Measurements from ENCODE around the gene EXOSC7. TPM values are rescaled to one million over a fixed set of nuclear protein-coding genes. Genes with fewer than 3 reads are reported as not detected.

EXOSC7 gene
- total and polyA plus RNA-seq, 4 donors, result 15.5 to 27.2 (median 21.7) TPM

- Histone ChIP-seq H3K9me3 (ENCODE audit: control insufficient read depth in 4 of 4, low read length in 3 of 4) (no peaks in the 10 kb centered on the region), H3K4me1 (ENCODE audit: control insufficient read depth in 4 of 4, insufficient read depth in 4 of 4, low read length in 3 of 4) (peaks cover 12 to 29% (median 22%) of the 10 kb centered on the region in 4 donors), H3K36me3 (ENCODE audit: control insufficient read depth in 4 of 4, insufficient read depth in 3 of 4, low read depth in 1 of 4, low read length in 3 of 4) (peaks cover 8 to 20% (median 15%) of the 10 kb centered on the region in 4 donors), H3K27ac (ENCODE audit: low read depth in 1 of 2, low read length in 2 of 2) (no peak overlapping the region), H3K9ac (ENCODE audit: low read depth in 1 of 2, low read length in 2 of 2) (no peak overlapping the region), H3K4me3 (ENCODE audit: low read depth in 1 of 3, low read length in 3 of 3) (no peak overlapping the region), H3K27me3 (ENCODE audit: control insufficient read depth in 4 of 4, insufficient read depth in 4 of 4, low read length in 3 of 4) (no peaks in the 10 kb centered on the region)
- TF ChIP-seq SP1 (IDR thresholded peaks at IDR 0.05) (no peak), YY1 (IDR thresholded peaks at IDR 0.05) (peak; percentile 25), EGR1 (IDR thresholded peaks at IDR 0.05; ENCODE audit: low read depth in 2 of 2) (no peak)
- DNase-seq (ENCODE audit: low spot score), result no peak
- 59% methylated on average over 2 of the region's 2 CpGs for WGBS
Measured at GRCh38 chr3:44999782-45000181, 23.7 kb downstream of the EXOSC7 start.

GRCh38 chr3:45000823-45001222 lies 24.8 kb downstream of the EXOSC7 start:
- Histone ChIP-seq H3K9ac (ENCODE audit: low read depth in 1 of 2, low read length in 2 of 2) (no peak overlapping the region), H3K4me1 (ENCODE audit: control insufficient read depth in 4 of 4, insufficient read depth in 4 of 4, low read length in 3 of 4) (peaks cover 8 to 19% (median 13%) of the 10 kb centered on the region in 4 donors), H3K36me3 (ENCODE audit: control insufficient read depth in 4 of 4, insufficient read depth in 3 of 4, low read depth in 1 of 4, low read length in 3 of 4) (peaks cover 8 to 28% (median 16%) of the 10 kb centered on the region in 4 donors), H3K27me3 (ENCODE audit: control insufficient read depth in 4 of 4, insufficient read depth in 4 of 4, low read length in 3 of 4) (no peaks in the 10 kb centered on the region), H3K4me3 (ENCODE audit: low read depth in 1 of 3, low read length in 3 of 3) (no peak overlapping the region), H3K9me3 (ENCODE audit: control insufficient read depth in 4 of 4, low read length in 3 of 4) (no peaks in the 10 kb centered on the region), H3K27ac (ENCODE audit: low read depth in 1 of 2, low read length in 2 of 2) (no peak overlapping the region)
- DNase-seq (ENCODE audit: low spot score), result no peak
- TF ChIP-seq GABPA (IDR thresholded peaks at IDR 0.05 in 1 of 2, conservative IDR thresholded peaks at IDR 0.05 in 1 of 2) (no peak), REST (IDR thresholded peaks at IDR 0.05) (no peak), NR2F2 (IDR thresholded peaks at IDR 0.05) (no peak), RAD21 (IDR thresholded peaks at IDR 0.05) (no peak), SP1 (IDR thresholded peaks at IDR 0.05) (no peak), JUND (IDR thresholded peaks at IDR 0.05) (no peak), FOXA1 (IDR thresholded peaks at IDR 0.05) (no peak), FOXA2 (IDR thresholded peaks at IDR 0.05) (no peak)
- 80% methylated on average over 4 of the region's 4 CpGs for WGBS

GRCh38 chr3:45001738-45002137 lies 25.7 kb downstream of the EXOSC7 start:
- Histone ChIP-seq H3K9me3 (ENCODE audit: control insufficient read depth in 4 of 4, low read length in 3 of 4) (no peaks in the 10 kb centered on the region), H3K4me3 (ENCODE audit: low read depth in 1 of 3, low read length in 3 of 3) (no peak overlapping the region), H3K27me3 (ENCODE audit: control insufficient read depth in 4 of 4, insufficient read depth in 4 of 4, low read length in 3 of 4) (no peaks in the 10 kb centered on the region), H3K36me3 (ENCODE audit: control insufficient read depth in 4 of 4, insufficient read depth in 3 of 4, low read depth in 1 of 4, low read length in 3 of 4) (peaks cover 8 to 28% (median 16%) of the 10 kb centered on the region in 4 donors), H3K4me1 (ENCODE audit: control insufficient read depth in 4 of 4, insufficient read depth in 4 of 4, low read length in 3 of 4) (peaks cover 4 to 10% (median 6%) of the 10 kb centered on the region in 4 donors), H3K9ac (ENCODE audit: low read depth in 1 of 2, low read length in 2 of 2) (no peak overlapping the region), H3K27ac (ENCODE audit: low read depth in 1 of 2, low read length in 2 of 2) (peak overlapping the region in 1 of 2 donors; percentile 40)
- 98% methylated on average over 3 of the region's 3 CpGs for WGBS
- no peak for DNase-seq (ENCODE audit: low spot score)
- no peak for TF ChIP-seq JUND (IDR thresholded peaks at IDR 0.05)
- no peak for TF ChIP-seq ATF3 (IDR thresholded peaks at IDR 0.05)
- TF ChIP-seq YY1 (IDR thresholded peaks at IDR 0.05), result no peak
- TF ChIP-seq CTCF (IDR thresholded peaks at IDR 0.05; ENCODE audit: low read depth, low read length, missing input control), result no peak
- TF ChIP-seq EGR1 (IDR thresholded peaks at IDR 0.05; ENCODE audit: low read depth in 2 of 2), result no peak
- no peak for TF ChIP-seq HNF4G (IDR thresholded peaks at IDR 0.05)
- TF ChIP-seq TAF1 (conservative IDR thresholded peaks at IDR 0.05), result no peak
- no peak for TF ChIP-seq NR2F2 (IDR thresholded peaks at IDR 0.05)
- no peak for TF ChIP-seq FOXA2 (IDR thresholded peaks at IDR 0.05)
- TF ChIP-seq MAX (IDR thresholded peaks at IDR 0.05), result no peak
- TF ChIP-seq RXRA (IDR thresholded peaks at IDR 0.05), result no peak
- no peak for TF ChIP-seq SP1 (IDR thresholded peaks at IDR 0.05)

All from liver (tissue), 9 donors.